ENCODE results near the gene ATP1A4.

Gene ATP1A4

DNA sequence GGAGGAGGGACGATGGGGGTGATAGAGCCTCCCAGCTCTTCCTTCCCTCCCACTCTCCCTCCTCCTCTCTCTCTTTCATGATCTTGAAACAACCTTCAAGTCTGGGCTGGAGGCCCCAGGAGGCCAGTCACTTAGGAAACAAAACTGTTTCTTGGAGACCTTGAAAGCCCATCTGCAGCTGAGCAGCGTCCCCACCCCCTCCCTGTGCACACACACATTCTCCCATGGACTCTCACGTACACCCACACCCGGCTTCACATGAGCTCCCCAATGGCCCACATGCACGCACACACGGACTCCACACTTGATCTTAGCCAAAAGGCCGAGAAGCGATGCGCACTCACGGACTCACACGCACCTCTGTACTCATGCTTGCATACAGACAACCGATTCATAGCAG lies 39.0 kb upstream of the ATP1A4 start:
- Histone ChIP-seq H3K36me3 (ENCODE audit: low read depth) (no peaks in the 10 kb centered on the region), H3K27me3 (ENCODE audit: insufficient read depth, poor library complexity, severe bottlenecking) (no peaks in the 10 kb centered on the region), H3K9me3 (ENCODE audit: severe bottlenecking) (no peaks in the 10 kb centered on the region), H3K4me1 (ENCODE audit: insufficient read depth, poor library complexity, severe bottlenecking) (no peaks in the 10 kb centered on the region), H3K4me3 (ENCODE audit: severe bottlenecking) (no peak overlapping the region), H3K27ac (ENCODE audit: poor library complexity, severe bottlenecking) (no peak overlapping the region)
- DNase-seq (ENCODE audit: low spot score) (no peak), ATAC-seq (ENCODE audit: low read depth) (no peak)
- TF ChIP-seq, protein P1, sequence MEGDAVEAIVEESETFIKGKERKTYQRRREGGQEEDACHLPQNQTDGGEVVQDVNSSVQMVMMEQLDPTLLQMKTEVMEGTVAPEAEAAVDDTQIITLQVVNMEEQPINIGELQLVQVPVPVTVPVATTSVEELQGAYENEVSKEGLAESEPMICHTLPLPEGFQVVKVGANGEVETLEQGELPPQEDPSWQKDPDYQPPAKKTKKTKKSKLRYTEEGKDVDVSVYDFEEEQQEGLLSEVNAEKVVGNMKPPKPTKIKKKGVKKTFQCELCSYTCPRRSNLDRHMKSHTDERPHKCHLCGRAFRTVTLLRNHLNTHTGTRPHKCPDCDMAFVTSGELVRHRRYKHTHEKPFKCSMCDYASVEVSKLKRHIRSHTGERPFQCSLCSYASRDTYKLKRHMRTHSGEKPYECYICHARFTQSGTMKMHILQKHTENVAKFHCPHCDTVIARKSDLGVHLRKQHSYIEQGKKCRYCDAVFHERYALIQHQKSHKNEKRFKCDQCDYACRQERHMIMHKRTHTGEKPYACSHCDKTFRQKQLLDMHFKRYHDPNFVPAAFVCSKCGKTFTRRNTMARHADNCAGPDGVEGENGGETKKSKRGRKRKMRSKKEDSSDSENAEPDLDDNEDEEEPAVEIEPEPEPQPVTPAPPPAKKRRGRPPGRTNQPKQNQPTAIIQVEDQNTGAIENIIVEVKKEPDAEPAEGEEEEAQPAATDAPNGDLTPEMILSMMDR (IDR thresholded peaks at IDR 0.05; ENCODE audit: poor library complexity, severe bottlenecking): no peak

DNA sequence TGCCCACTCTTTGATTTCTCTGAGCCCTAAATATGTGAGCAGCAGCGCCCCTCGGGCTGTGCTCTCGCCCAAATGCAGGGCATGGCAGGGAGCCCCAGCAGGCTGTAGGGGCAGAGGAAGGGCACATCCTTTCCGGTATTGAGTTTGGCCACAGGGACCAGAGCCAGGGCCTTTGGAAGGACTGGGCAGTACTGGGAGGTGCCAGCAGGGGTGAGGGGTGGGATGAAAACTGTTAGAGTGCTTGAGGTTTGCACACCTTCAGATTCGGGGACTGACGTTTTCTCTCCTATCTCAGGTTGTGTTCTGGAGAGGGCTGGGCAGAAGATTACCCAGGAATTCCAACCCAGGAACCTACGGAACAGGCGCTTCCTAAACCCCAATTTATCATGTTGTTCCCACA lies 38.0 kb upstream of the ATP1A4 start:
- Histone ChIP-seq H3K4me1 (ENCODE audit: insufficient read depth, poor library complexity, severe bottlenecking) (no peaks in the 10 kb centered on the region), H3K27ac (ENCODE audit: poor library complexity, severe bottlenecking) (no peak overlapping the region), H3K4me3 (ENCODE audit: severe bottlenecking) (no peak overlapping the region), H3K27me3 (ENCODE audit: insufficient read depth, poor library complexity, severe bottlenecking) (no peaks in the 10 kb centered on the region), H3K9me3 (ENCODE audit: severe bottlenecking) (no peaks in the 10 kb centered on the region), H3K36me3 (ENCODE audit: low read depth) (no peaks in the 10 kb centered on the region)
- TF ChIP-seq, protein P1 (IDR thresholded peaks at IDR 0.05; ENCODE audit: poor library complexity, severe bottlenecking): no peak
- DNase-seq (ENCODE audit: low spot score) (no peak), ATAC-seq (ENCODE audit: low read depth) (no peak)

DNA sequence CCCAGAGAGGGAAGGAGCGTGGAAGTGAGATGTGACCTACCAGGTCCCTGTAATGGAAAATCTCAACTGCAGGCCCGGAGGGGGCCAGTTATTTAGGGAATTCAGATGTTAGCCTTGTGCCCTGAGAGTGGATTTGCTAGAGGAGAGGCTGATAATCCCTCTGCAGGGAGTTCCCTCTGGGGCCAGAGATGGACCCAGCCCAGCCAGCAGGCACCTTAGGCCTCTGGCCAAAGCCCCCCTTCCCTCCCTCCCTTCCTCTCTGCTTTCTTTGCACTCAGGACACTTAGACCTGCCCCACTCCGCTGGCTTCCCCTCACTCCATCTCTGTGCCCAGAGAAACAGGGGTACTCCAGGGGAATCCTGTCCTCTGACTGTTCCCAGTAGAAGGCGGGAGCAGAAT lies 37.3 kb upstream of the ATP1A4 start:
- DNase-seq (ENCODE audit: low spot score) (no peak), ATAC-seq (ENCODE audit: low read depth) (no peak)
- Histone ChIP-seq H3K27ac (ENCODE audit: poor library complexity, severe bottlenecking) (no peak overlapping the region), H3K27me3 (ENCODE audit: insufficient read depth, poor library complexity, severe bottlenecking) (no peaks in the 10 kb centered on the region), H3K9me3 (ENCODE audit: severe bottlenecking) (no peaks in the 10 kb centered on the region), H3K36me3 (ENCODE audit: low read depth) (no peaks in the 10 kb centered on the region), H3K4me1 (ENCODE audit: insufficient read depth, poor library complexity, severe bottlenecking) (no peaks in the 10 kb centered on the region), H3K4me3 (ENCODE audit: severe bottlenecking) (no peak overlapping the region)
- TF ChIP-seq, protein P1 (IDR thresholded peaks at IDR 0.05; ENCODE audit: poor library complexity, severe bottlenecking): no peak

DNA sequence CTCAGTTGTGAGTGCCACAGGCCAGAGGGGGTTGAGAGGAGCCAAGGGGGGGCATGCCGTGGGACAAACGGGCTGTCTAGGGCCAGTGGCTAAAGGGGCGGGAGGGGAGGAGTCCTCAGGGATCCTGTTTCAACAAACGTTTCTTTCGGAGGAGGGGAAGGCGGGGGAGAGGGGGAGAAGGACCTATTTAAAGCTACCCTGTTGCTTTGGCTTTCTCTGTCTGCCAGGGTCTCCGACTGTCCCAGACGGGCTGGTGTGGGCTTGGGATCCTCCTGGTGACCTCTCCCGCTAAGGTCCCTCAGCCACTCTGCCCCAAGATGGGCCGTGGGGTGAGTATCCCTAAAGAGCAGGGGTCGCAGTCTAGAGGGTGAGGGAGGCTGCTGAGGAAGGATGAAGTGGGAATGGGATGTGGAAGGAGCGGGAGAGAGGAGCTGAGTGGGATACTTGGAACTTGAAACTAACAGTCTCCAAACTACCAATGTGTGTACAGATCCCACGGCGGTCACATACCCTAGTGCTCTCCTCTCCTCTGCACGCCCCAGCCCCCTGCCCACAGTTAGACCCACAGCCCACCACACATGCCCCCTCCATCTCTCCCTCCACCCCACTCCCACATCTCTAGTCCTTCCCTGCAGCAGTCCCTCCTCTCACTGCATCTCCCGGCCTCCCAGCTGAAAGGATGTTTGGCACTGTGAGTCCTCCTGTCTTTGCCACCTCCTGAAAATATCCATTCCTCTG lies 35.7 kb upstream of the ATP1A4 start, which contains the start of gene ATP1A2:
Gene ATP1A2 (plus strand): TSS at position 215 of the 738 bp plus-strand sequence. CDS start 103 bp downstream, at position 318.
- Histone ChIP-seq H3K4me3 (ENCODE audit: severe bottlenecking) (no peak within 1 kb of the TSS), H3K27me3 (ENCODE audit: insufficient read depth, poor library complexity, severe bottlenecking) (no peaks in the 10 kb centered on the region), H3K9me3 (ENCODE audit: severe bottlenecking) (no peaks in the 10 kb centered on the region), H3K4me1 (ENCODE audit: insufficient read depth, poor library complexity, severe bottlenecking) (no peaks in the 10 kb centered on the region), H3K27ac (ENCODE audit: poor library complexity, severe bottlenecking) (no peak within 1 kb of the TSS), H3K36me3 (ENCODE audit: low read depth) (no peaks in the 10 kb centered on the region)
- DNase-seq (ENCODE audit: low spot score): no peak
- TF ChIP-seq, protein P1 (IDR thresholded peaks at IDR 0.05; ENCODE audit: poor library complexity, severe bottlenecking): no peak
- no peak for ATAC-seq (ENCODE audit: low read depth)
